ENCODE results near the gene AMPD2.

DNA sequence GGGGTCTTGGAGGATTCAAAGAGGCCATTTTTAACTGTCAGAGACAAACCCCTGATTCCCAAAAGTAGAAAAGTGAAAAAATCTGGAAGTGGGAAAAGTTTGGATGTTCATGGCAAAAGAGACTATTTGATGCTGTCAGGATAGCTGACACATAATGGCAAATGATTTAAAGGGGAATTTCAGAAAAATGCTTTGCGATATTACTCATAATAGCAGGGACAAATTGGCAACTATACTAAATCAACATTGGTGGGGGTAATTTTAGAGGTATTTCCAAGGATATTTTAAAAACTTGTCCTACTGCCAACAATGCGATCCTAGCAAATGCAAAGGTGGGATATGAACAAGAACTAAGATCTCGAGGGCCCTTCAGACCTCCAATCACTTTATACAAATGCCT lies 31.0 kb downstream of the AMPD2 start:
- no peak for TF ChIP-seq EP300 (IDR thresholded peaks at IDR 0.05)
- TF ChIP-seq, protein P1, sequence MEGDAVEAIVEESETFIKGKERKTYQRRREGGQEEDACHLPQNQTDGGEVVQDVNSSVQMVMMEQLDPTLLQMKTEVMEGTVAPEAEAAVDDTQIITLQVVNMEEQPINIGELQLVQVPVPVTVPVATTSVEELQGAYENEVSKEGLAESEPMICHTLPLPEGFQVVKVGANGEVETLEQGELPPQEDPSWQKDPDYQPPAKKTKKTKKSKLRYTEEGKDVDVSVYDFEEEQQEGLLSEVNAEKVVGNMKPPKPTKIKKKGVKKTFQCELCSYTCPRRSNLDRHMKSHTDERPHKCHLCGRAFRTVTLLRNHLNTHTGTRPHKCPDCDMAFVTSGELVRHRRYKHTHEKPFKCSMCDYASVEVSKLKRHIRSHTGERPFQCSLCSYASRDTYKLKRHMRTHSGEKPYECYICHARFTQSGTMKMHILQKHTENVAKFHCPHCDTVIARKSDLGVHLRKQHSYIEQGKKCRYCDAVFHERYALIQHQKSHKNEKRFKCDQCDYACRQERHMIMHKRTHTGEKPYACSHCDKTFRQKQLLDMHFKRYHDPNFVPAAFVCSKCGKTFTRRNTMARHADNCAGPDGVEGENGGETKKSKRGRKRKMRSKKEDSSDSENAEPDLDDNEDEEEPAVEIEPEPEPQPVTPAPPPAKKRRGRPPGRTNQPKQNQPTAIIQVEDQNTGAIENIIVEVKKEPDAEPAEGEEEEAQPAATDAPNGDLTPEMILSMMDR (IDR thresholded peaks at IDR 0.05) = no peak
- no peak for TF ChIP-seq POLR2AphosphoS5 (IDR thresholded peaks at IDR 0.05)
- TF ChIP-seq POLR2A (IDR thresholded peaks at IDR 0.05; ENCODE audit: low read depth) = no peak
